ENCODE measurements around the gene C14orf39. TPM values are rescaled to one million over a fixed set of nuclear protein-coding genes. Genes with fewer than 3 reads are reported as not detected.

The C14orf39 gene
- total RNA-seq, 1 experiment from 2014 or later = 0.47 TPM

GRCh38 chr14:60514741-60515491 is 29.1 kb upstream of the C14orf39 start:
- peak; percentile 14; the same call in 1 of the 2 replicates for TF ChIP-seq CTCF (conservative IDR thresholded peaks at IDR 0.05; ENCODE audit: low read depth, low read length)
- no peak for TF ChIP-seq EZH2phosphoT487 (IDR thresholded peaks at IDR 0.05; ENCODE audit: borderline replicate concordance, low read length)
- TF ChIP-seq EZH2 (IDR thresholded peaks at IDR 0.05; ENCODE audit: low read length, unreplicated experiment) = peak; percentile 76
- Histone ChIP-seq H3K4me1 (ENCODE audit: insufficient read depth, low read length) (no peaks in the 10 kb centered on the region), H3K79me2 (ENCODE audit: low read length) (no peaks in the 10 kb centered on the region), H4K20me1 (ENCODE audit: low read length) (no peaks in the 10 kb centered on the region), H3K27ac (ENCODE audit: low read length) (no peak overlapping the region), H3K9me3 (ENCODE audit: low read length) (no peaks in the 10 kb centered on the region), H3K4me2 (ENCODE audit: low read length) (peak overlapping the region; percentile 81), H3K9me2 (replicated peaks; ENCODE audit: low read length) (no peaks in the 10 kb centered on the region), H3F3A (ENCODE audit: low read length, unreplicated experiment) (no peaks in the 10 kb centered on the region), H3K36me3 (ENCODE audit: low read depth, low read length) (no peaks in the 10 kb centered on the region), H3K4me3 (ENCODE audit: low read length) (peak overlapping the region; percentile 64), H2AFZ (ENCODE audit: low read length) (peak overlapping the region; percentile 78), H3K27me3 (ENCODE audit: low read length) (peaks cover 49% of the 10 kb centered on the region), H3K9ac (ENCODE audit: low read length) (peak overlapping the region; percentile 10; the same call in 1 of the 2 replicates)
- peak; percentile 79 for ATAC-seq
- ChIA-PET CTCF (interaction anchor here (0.8 kb wide), 1 partner anchor 234 kb away, joined by 3 read pairs; no protein-coding TSS in a partner anchor), POLR2A (ENCODE audit: unreplicated experiment) (interaction anchor here (0.6 kb wide), 3 partner anchors 48 to 553 kb away, joined by 3 to 4 read pairs (median 3); no protein-coding TSS in a partner anchor)
- DNase-seq = peak; percentile 22
- BruUV-seq (replicated peaks) = no TSS peak
- intact Hi-C loops (cut with micrococcal nuclease) = loop anchor here (2.0 kb wide), 1 partner anchor 48 kb away; no protein-coding TSS in a partner anchor

GRCh38 chr14:60514378-60514740 is 28.5 kb upstream of the C14orf39 start:
- DNase-seq = peak; percentile 25
- Histone ChIP-seq H3K4me1 (ENCODE audit: insufficient read depth, low read length) (no peaks in the 10 kb centered on the region), H2AFZ (ENCODE audit: low read length) (peak overlapping the region; percentile 78), H3K27ac (ENCODE audit: low read length) (no peak overlapping the region), H4K20me1 (ENCODE audit: low read length) (no peaks in the 10 kb centered on the region), H3K9ac (ENCODE audit: low read length) (peak overlapping the region; percentile 10; the same call in 1 of the 2 replicates), H3K27me3 (ENCODE audit: low read length) (peaks cover 45% of the 10 kb centered on the region), H3K9me2 (replicated peaks; ENCODE audit: low read length) (no peaks in the 10 kb centered on the region), H3K79me2 (ENCODE audit: low read length) (no peaks in the 10 kb centered on the region), H3F3A (ENCODE audit: low read length, unreplicated experiment) (no peaks in the 10 kb centered on the region), H3K9me3 (ENCODE audit: low read length) (no peaks in the 10 kb centered on the region), H3K4me3 (ENCODE audit: low read length) (peak overlapping the region; percentile 64), H3K4me2 (ENCODE audit: low read length) (peak overlapping the region; percentile 81), H3K36me3 (ENCODE audit: low read depth, low read length) (no peaks in the 10 kb centered on the region)
- peak; percentile 65 for ATAC-seq
- POLR2A ChIA-PET (ENCODE audit: unreplicated experiment) = interaction anchor here (0.6 kb wide), 3 partner anchors 49 to 553 kb away, joined by 3 to 4 read pairs (median 3); no protein-coding TSS in a partner anchor
- CTCF ChIA-PET = interaction anchor here (0.8 kb wide), 1 partner anchor 234 kb away, joined by 3 read pairs; no protein-coding TSS in a partner anchor
- no peak for TF ChIP-seq CTCF (conservative IDR thresholded peaks at IDR 0.05; ENCODE audit: low read depth, low read length)
- no peak for TF ChIP-seq EZH2 (IDR thresholded peaks at IDR 0.05; ENCODE audit: low read length, unreplicated experiment)
- TF ChIP-seq EZH2phosphoT487 (IDR thresholded peaks at IDR 0.05; ENCODE audit: borderline replicate concordance, low read length) = no peak
- BruUV-seq (replicated peaks) = no TSS peak
- intact Hi-C loops (cut with micrococcal nuclease) = loop anchor here (2.0 kb wide), 1 partner anchor 48 kb away; no protein-coding TSS in a partner anchor

All from PC-3 (cell line).